Breast epithelium (tissue), 4 donors: ENCODE results near the gene PRKCI. TPM values are rescaled to one million over a fixed set of nuclear protein-coding genes. Genes with fewer than 3 reads are reported as not detected.

Experiments used
- DNase-seq, 2 donors: peaks; one replicate each; pipeline ENCODE4 v3.0.0-alpha.2; 2019; ENCODE audit warnings: low spot score in 2 of 2
- H3K27ac ChIP-seq, 2 donors: fragments of 200-600 bp; sonication (generic) in 1 of 2; one replicate each; pipeline ENCODE4 v1.5.1; 2016 to 2019; ENCODE audit warnings: mild to moderate bottlenecking in 1 of 2
- H3K27me3 ChIP-seq, 2 donors: fragments of 200-600 bp; sonication (generic) in 1 of 2; one replicate each; pipeline versions ENCODE4 v1.5.1 to v1.6.0; 2017 to 2019; ENCODE audit warnings: control low read depth in 1 of 2, mild to moderate bottlenecking in 1 of 2
- H3K36me3 ChIP-seq: fragments of 200-600 bp; one replicate; pipeline ENCODE4 v1.5.1; 2019
- H3K4me1 ChIP-seq, 2 donors: fragments of 200-600 bp; sonication (generic); one replicate each; pipeline ENCODE4 v1.5.1; 2016 to 2019; ENCODE audit warnings: control low read depth in 1 of 2
- H3K4me3 ChIP-seq, 3 donors: fragments of 200-600 bp; sonication (generic); 1 replicate in 2 of 3; 2 replicates in 1 of 3; pipeline ENCODE4 v1.5.1; 2016 to 2019; ENCODE audit warnings: mild to moderate bottlenecking in 3 of 3, moderate library complexity in 2 of 3
- H3K9me3 ChIP-seq, 2 donors: fragments of 200-600 bp; sonication (generic) in 1 of 2; one replicate each; pipeline ENCODE4 v1.5.1; 2016 to 2019; ENCODE audit warnings: control low read depth in 1 of 2
- CTCF ChIP-seq, 3 donors: fragments of 450-650 bp; IDR thresholded peaks; one replicate each; pipeline ENCODE4 v1.5.1; 2016 to 2017; ENCODE audit warnings: antibody characterized with exemption in 3 of 3, mild to moderate bottlenecking in 3 of 3, moderate library complexity in 3 of 3
- POLR2A ChIP-seq: fragments of 450-650 bp; IDR thresholded peaks from one replicate; pipeline ENCODE4 v1.6.1; 2016; ENCODE audit warnings: antibody characterized with exemption, mild to moderate bottlenecking, moderate library complexity
- POLR2AphosphoS5 ChIP-seq, 3 donors: sonication (generic); formaldehyde crosslinking; IDR thresholded peaks; one replicate each; pipeline ENCODE4 v1.6.1; 2017; ENCODE audit warnings: antibody characterized with exemption in 3 of 3
- intact Hi-C: fragments of 100-400 bp; cut with DNase I; formaldehyde crosslinking; loops from one replicate; pipeline ENCODE4 v1.15.1; 2023; ENCODE audit warnings: low total_unique reads
- total RNA-seq, 3 donors: library from RNA; depleted of rRNA; stranded (reverse); fragments of >200 nt; gene quantifications; one replicate each; pipeline ENCODE4 v1.1.0, GENCODE V29; 2016

Gene PRKCI
- total RNA-seq, 3 donors from 2014 or later = 19.4 to 68.3 (median 61.9) TPM

GRCh38 chr3:170225166-170225565, 2.9 kb downstream of the PRKCI start:
- Histone ChIP-seq H3K27me3 (no peaks in the 10 kb centered on the region), H3K27ac (no peak overlapping the region), H3K36me3 (no peaks in the 10 kb centered on the region), H3K4me3 (no peak overlapping the region), H3K4me1 (peaks cover 0 to 6% of the 10 kb centered on the region in 2 donors), H3K9me3 (no peaks in the 10 kb centered on the region)
- TF ChIP-seq POLR2AphosphoS5 (IDR thresholded peaks at IDR 0.05) = no peak
- TF ChIP-seq CTCF (IDR thresholded peaks at IDR 0.05) = no peak
- TF ChIP-seq POLR2A = no peak
- DNase-seq = no peak
- intact Hi-C loops = no loop called here

DNA sequence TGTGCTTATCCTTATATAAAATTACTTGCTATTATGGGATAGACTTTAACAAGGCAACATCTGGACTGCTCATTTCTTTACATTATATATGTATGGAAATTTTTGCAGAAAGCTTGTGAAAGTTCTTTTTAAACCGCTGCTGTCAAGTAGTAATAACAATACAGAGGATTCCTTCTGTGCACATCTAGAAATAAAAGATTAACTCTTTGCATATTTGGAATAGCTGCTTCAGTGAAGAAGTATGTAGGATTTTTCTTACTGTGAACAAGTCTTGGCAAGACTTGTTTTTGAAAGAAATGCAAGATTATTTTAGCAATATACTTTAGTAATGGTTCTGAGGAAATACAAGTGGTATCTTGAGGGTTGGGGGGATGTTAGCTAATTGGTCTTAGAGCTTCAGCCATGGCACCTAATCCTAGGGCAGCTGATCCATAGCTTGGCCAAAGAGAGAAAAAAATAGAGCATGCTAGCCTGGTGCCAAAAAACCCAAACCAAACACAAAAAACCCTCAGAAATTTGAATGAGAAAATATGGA, 4.3 kb downstream of the PRKCI start:
- Histone ChIP-seq H3K4me1 (peaks cover 0 to 6% of the 10 kb centered on the region in 2 donors), H3K27me3 (no peaks in the 10 kb centered on the region), H3K36me3 (no peaks in the 10 kb centered on the region), H3K9me3 (no peaks in the 10 kb centered on the region), H3K4me3 (no peak overlapping the region), H3K27ac (no peak overlapping the region)
- intact Hi-C loops = no loop called here
- no peak for DNase-seq
- TF ChIP-seq CTCF (IDR thresholded peaks at IDR 0.05) (no peak), POLR2AphosphoS5 (IDR thresholded peaks at IDR 0.05) (no peak), POLR2A (no peak)

DNA sequence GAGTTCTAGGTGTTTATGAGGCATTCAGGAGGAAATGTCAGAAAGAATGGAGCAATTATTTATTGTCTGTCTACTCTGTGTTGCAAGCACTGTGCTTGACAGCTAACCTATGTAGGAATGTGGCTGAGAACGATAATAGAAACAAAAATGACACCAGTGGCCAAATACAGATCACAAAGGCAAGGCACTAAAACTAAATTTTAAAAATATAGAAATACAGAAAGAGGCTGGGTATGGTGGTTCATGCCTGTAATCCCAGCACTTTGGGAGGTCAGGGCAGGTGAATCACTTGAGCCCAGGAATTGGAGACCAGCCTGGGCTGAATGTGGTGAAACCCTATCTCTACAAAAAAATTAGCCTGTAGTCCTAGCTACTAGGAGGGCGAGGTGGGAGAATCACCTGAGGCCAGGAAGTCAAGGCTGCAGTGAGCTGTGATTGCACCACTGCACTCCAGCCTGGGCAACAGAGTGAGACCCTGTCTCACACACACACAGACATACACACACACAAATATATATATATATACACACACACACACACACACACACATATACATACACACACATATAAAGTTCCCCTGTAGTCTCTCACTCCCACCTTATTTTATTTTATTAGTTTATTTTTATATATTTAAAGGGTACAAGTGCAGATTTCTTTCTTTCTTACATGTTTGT, 6.0 kb downstream of the PRKCI start:
- no peaks in the 10 kb centered on the region for H3K36me3 ChIP-seq
- TF ChIP-seq POLR2AphosphoS5 (IDR thresholded peaks at IDR 0.05) (no peak), POLR2A (no peak), CTCF (IDR thresholded peaks at IDR 0.05) (no peak)
- peaks cover 0 to 6% of the 10 kb centered on the region in 2 donors for H3K4me1 ChIP-seq
- no peak for DNase-seq
- no peaks in the 10 kb centered on the region for H3K9me3 ChIP-seq
- H3K4me3 ChIP-seq = no peak overlapping the region
- peak overlapping the region in 1 of 2 donors; percentile 52 for H3K27ac ChIP-seq
- intact Hi-C loops = no loop called here
- H3K27me3 ChIP-seq = no peaks in the 10 kb centered on the region

DNA sequence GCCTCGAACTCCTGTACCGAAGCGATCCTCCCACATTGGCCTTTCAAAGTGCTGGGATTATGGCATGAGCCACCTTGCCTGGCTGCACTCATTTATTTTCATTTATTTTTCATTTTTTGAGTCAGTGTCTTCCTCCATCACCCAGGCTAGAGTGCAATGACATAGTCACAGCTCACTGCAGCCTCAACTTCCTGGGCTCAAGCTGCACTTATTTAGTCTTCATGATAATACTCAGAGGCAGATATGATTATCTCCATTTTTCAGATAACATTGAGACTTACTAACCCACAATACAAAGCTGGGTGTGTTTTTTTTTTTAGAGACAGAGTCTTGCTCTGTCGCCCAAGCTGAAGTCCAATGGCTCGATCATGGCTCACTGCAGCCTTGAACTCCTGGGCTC, 10.0 kb downstream of the PRKCI start:
- Histone ChIP-seq H3K9me3 (no peaks in the 10 kb centered on the region), H3K27ac (no peak overlapping the region), H3K4me1 (peaks cover 0 to 6% of the 10 kb centered on the region in 2 donors), H3K36me3 (no peaks in the 10 kb centered on the region), H3K27me3 (no peaks in the 10 kb centered on the region), H3K4me3 (no peak overlapping the region)
- intact Hi-C loops = no loop called here
- TF ChIP-seq CTCF (IDR thresholded peaks at IDR 0.05) (no peak), POLR2A (no peak), POLR2AphosphoS5 (IDR thresholded peaks at IDR 0.05) (no peak)
- DNase-seq = no peak

DNA sequence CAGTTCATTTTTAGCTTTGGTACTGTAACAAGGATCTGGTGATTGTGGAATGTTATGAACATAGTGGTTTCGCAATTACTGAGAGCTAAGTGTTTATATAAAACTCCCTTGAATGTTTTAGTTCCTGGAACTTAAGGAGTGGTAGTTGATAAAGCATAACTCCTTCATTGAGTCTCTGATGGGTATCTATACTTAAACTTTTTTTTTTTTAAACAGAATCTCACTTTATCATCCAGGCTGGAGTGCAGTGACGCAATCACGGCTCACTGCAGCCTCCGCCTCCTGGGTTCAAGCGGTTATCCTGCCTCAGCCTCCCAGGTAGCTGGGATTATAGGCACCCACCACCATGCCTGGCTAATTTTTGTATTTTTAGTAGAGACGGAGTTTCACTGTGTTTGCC, 11.3 kb downstream of the PRKCI start:
- no peak for TF ChIP-seq POLR2AphosphoS5 (IDR thresholded peaks at IDR 0.05)
- no peak for TF ChIP-seq CTCF (IDR thresholded peaks at IDR 0.05)
- TF ChIP-seq POLR2A = no peak
- intact Hi-C loops = no loop called here
- Histone ChIP-seq H3K4me3 (no peak overlapping the region), H3K36me3 (no peaks in the 10 kb centered on the region), H3K9me3 (no peaks in the 10 kb centered on the region), H3K27ac (peak overlapping the region; percentile 59 to 62), H3K4me1 (no peaks in the 10 kb centered on the region), H3K27me3 (no peaks in the 10 kb centered on the region)
- no peak for DNase-seq
